GM19468 (cell line): ENCODE data around the gene BIK.

ENCODE experiments used
- ATAC-seq: cut with Tn5 transposase; IDR thresholded peaks from one replicate; pipeline ENCODE4 v1.9.1; 2021; ENCODE audit warnings: mild to moderate bottlenecking, moderate library complexity, moderate number of reproducible peaks; ENCODE audit not compliant: unreplicated experiment; ENCODE audit errors: extremely low read depth

The BIK gene

DNA sequence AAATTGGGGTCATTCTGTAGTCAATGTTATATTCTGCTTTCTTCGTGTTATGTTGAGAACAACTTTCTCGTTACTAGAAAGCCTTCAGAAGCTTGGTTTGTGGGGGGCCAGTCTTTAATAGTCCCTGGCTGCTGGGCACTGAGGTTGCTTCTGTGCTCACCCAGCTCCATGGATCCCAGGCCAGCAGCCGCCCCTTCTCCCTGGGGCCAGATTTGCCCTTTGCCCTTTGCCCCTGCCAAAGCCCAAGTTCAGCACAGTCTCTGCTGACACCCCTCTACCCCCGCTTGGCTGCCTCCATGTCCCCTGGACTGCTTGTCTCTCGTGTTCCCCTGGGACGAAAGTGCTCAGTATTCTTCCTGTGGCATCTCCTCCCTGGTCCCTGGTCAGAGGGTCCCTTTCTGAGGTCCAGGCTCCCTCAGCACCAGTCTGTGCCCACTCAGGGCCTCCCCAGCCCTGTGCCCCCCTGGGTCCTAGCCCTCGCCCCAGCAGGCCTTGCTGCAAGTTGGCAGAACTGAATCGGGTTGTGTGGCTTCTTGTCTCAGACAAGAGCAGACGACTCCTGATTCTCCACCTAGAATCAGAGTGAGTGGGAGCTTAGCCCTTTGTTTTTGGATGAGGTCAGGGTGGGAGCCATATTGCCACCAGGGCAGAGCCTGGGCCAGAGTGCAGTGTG is 47.5 kb downstream of the BIK start:
- no peak for ATAC-seq

DNA sequence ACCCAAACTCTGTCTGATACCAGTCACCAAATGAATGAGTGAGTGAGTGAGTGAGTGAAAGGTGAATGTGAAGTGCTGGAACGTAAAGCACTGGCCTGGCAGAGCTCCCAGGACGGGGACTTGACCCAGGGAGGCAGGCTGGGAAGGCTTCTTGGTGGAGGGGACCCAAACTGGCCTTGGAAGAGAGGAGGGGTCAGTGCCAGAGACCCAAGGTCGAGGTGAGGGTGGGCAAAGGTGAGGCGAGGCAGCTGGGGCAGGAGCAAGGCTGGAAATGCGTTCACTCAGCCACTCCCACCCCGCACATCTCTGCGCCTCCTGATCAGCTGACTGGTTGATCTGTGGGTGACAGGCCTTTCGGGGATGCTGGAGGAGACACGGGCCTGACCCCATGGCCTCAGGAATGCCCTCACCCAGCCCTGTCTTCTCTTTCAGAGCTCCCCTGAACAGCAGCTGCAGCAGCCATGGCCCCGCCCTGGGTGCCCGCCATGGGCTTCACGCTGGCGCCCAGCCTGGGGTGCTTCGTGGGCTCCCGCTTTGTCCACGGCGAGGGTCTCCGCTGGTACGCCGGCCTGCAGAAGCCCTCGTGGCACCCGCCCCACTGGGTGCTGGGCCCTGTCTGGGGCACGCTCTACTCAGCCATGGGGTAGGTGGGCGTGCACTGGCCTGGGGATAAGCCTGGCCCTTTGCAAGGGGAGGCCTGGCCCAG is 48.4 kb downstream of the BIK start:
- no peak for ATAC-seq

DNA sequence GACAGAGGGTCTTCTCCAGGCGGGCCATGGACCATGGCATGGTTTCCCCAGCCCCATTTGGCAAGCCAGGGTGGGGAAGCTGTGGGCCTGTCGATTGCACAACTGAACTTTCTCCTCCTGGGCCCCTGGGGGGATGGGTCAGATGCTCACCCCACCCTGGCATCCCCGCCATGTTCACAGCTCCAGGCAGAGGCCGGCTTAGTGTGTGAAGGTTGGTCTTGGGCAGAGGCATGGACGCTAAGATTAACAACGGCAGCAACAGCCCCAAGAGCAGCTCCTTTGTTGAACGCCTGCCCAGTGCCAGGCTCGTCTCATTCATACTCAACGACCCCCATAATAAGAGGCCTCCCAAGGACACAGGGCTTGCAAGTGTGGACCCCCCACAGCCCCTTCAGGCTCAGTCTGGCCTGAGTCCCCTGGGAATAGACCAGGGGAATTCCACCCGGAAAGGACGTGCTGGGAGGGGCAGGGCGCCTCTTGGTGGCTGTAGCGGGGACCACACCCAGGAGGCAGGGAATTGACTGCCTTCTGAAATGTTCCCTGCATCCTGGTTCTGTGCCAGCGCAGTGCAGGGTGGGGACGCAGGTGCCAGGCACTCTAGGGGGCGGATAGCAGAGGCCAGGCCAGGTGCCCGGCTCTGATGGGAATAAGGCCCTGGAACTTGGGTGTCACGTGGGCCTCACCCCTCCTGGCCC is 49.1 kb downstream of the BIK start:
- no peak for ATAC-seq

- no peak for ATAC-seq
These were observed 50.1 kb downstream of the BIK start for GRCh38 chr22:43160497-43161126.

GRCh38 chr22:43162412-43163150 is 52.0 kb downstream of the BIK start:
- ATAC-seq, result no peak

DNA sequence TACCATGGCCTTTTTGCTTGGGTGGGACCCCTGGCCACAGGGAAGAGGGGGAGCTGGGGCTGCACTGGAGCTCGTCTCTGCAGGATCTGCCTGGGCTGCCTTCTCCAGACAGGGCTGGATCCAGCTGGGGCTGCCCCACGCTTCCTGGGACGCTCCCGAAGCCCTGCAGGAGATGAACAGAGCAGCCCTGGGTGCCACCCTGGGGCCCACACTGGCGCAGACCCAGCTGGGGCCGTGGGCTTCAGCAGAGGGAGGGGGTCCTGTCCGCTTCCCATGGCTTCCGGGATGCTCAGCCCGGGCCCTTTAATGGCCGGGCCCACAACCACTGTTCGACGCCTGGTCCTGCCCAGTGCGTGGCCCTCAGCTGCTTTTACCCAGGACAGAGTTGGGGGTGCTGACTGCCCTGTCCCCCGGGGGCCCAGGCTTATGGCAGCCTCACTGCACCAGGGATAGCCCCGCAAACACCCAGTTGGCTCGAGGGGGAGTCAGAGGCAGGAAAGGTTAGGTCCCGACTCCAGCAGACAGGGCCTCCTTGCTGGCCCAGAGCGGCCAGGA is 52.8 kb downstream of the BIK start:
- no peak for ATAC-seq

GRCh38 chr22:43164636-43165035 is 54.1 kb downstream of the BIK start:
- ATAC-seq, result no peak

GRCh38 chr22:43166132-43166930 is 55.8 kb downstream of the BIK start:
- no peak for ATAC-seq

DNA sequence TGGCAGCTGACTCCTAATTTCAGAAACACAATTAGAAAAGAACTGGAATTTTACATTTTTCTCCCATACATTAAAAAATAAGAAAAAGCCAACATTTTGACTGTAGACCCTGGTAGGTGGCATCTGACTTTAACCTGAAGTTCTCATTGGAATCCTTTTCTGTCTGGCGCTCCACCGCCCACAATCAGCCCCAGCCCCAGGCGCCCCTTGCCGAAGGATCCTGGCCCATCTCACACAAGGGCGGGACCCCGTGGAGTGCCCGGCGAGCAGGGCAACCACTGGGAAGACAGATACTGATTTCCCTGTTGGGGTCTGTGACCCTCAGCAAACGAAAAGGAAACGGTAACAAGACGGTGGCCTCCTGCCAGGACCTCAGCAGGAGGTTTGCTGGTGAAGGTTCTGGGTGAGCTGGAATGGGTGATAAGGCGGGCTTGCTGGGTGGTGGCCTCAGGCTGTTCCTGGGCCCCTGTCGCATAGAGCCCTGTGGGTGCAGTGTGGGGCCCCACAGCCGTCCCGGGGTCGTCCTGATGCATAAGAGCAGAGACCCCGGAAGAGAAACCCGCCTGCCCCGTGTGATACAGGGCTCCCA is 56.5 kb downstream of the BIK start:
- no peak for ATAC-seq

DNA sequence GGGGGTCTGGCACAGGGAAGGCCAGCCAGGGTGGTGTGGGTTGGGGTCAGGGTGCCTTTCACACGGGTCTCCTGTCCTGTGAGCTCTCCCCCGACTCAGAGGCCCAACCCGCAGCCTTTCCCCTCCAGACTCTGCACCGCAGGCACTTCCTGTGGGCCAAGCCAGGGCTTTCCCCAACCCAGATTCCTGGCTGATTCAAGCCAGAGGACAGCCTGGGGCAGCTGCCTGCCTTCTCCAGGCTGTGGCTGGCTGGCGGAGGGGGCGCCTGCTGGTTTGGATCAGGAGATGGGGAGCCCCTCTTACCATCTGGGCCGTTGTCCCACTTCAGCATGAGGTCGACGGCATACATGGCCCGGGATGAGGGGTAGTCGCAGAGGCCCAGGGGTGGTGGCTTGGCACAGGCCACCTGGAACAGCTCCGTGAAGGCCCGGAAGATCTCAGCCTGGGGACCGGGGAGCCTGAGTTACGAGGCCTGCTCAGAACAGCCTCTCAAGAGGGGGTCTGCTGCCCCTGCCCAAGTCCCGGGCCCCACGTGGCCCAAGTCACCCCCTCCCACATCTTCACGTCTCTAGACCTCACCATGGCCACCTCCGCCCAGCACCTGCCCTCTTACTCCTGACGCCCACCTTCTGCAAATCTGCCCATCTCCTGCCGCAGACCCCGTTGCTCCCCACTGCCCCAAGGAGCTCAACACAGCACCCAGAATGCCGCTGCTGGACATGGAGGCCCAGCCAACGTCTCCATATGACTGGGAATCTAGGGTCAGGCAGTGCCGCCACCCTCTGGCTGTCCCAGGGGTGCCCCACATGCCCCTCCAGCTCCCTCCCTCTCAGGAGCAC is 58.1 kb downstream of the BIK start:
- no peak for ATAC-seq

- no peak for ATAC-seq
These were observed 59.0 kb downstream of the BIK start for GRCh38 chr22:43169310-43170130.

- no peak for ATAC-seq
These were observed 59.6 kb downstream of the BIK start for GRCh38 chr22:43170131-43170480.

DNA sequence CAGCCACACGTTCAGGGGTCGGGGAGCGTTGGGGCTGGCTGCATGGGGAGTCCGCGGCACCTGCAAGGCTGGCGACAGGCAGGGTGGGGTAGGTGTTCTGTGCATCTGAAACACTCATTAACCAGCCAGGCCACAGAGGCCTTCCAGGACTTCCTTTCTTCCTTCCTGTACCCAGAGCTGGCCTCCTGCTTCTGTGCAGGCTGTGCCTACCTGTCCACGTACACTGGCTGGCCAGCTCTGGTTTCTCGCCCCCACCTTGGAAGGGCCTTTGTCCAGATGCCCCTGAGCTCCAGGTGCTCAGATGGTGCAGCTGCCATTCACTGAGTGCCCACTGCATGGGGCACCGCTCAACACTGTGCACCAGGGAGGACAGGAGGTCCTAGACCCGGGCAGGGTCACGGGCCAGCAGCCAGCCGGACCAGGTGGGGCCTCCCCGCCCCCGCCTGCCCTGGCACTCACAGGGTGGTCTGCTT is 60.5 kb downstream of the BIK start:
- ATAC-seq, result no peak

GRCh38 chr22:43171607-43172006 is 61.1 kb downstream of the BIK start:
- ATAC-seq, result no peak

- no peak for ATAC-seq
These were observed 61.6 kb downstream of the BIK start for GRCh38 chr22:43172191-43172590.

DNA sequence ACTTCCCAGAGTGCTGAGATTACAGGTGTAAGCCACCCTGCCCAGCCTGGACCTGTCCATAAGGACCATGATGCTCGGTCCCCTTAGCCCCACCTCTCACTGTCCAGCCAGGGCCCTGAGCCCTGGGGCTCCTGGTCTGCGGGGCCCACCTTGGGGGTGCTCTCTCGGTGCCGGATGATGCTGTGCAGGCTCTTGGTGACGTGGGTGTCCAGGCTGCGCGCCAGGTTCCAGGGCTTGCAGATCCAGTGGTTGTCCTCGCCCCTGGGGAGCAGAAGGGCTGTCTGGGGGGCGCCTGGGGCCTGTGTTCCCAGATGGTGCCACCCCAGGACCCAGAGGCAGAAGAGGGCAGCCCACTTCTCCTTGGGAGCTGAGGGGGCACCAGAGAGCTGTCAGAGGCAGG is 63.0 kb downstream of the BIK start:
- no peak for ATAC-seq
